OCI-M1 (cell line): Measurements from ENCODE around the gene GADL1.
A peak's percentile ranks its signal among the peaks of the same experiment; 100 is the strongest.

Source experiments
- DNase-seq: peaks from one replicate; lab custom pipeline; 2025; lab: John Stamatoyannopoulos, UW

GADL1 gene, protein sequence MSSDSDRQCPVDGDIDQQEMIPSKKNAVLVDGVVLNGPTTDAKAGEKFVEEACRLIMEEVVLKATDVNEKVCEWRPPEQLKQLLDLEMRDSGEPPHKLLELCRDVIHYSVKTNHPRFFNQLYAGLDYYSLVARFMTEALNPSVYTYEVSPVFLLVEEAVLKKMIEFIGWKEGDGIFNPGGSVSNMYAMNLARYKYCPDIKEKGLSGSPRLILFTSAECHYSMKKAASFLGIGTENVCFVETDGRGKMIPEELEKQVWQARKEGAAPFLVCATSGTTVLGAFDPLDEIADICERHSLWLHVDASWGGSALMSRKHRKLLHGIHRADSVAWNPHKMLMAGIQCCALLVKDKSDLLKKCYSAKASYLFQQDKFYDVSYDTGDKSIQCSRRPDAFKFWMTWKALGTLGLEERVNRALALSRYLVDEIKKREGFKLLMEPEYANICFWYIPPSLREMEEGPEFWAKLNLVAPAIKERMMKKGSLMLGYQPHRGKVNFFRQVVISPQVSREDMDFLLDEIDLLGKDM

DNA sequence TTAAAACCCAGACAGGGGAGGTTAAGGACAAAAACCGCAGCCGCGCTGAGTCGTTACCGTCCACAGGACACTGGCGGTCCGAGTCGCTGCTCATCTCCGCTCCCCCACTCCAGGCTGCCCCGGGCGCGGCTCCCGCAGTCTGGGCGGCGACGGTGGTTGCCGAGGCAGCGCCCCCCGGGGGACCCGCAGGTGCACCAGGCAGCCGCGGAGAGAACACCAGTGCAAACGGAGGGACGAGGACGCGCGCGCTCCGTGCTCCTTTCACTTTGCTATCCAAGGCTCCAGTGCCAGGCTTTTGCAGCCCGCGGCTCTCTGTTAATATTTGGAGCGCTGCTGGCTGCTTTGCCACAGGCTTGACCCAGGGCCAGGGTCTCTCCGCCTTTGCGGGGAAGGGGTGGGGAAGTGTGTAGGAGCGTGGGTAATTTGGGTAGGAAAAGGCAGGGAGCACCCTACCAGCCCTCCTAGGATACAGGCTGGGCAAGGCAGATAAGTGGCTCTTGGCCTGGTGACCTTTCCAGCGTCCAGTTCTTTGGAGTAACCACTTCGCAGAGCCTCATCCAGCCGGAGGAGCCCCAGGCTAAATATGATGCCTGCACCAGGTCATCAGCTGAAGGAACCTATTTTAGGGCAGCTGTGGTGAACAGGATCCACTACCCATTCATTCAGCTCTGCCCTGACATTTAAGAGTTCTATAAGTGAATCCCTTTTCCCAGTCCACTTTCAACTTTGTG, at the start of gene GADL1:
GADL1 (minus strand) TSS at position 141 of the 731 bp plus-strand sequence; CDS start at position 94, 47 bp downstream.
- DNase-seq, result no peak

DNA sequence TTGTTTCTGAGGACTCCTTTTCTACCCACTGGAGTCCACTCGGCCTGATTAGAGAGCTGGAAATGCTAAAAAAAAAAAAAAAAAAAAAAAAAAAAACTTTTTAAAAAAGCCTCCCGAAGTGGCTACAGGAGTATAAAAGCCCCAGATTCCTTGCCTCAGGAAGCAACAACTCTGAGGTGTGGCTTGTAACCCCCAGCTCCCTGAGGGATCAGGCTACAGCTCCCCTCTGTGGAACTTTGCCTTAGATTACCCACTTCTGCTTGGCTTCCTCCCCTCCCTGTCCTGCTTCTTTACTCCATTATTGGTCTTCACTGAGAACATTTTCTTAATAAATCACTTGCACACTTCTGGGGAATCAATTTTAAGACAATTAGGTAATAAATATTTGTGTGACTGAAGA, 49.7 kb upstream of the GADL1 start:
- no peak for DNase-seq

DNA sequence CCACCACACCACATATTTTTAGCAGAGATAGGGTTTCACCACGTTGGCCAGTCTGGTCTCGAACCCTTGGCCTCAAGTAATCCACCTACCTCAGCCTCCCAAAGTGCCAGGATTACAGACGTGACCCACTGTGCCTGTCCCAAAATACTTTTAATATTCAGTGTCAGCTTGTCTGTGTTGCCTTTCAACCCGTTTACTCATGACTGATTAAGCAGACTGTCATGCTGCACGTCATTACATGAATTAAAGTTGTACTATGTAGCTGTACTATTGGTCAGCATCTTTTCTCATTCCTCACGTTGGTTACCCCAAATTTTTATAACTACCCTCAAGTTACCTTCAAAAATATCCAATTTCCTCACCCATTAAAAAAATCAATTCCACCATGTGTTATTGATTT, 48.7 kb upstream of the GADL1 start:
- no peak for DNase-seq

DNA sequence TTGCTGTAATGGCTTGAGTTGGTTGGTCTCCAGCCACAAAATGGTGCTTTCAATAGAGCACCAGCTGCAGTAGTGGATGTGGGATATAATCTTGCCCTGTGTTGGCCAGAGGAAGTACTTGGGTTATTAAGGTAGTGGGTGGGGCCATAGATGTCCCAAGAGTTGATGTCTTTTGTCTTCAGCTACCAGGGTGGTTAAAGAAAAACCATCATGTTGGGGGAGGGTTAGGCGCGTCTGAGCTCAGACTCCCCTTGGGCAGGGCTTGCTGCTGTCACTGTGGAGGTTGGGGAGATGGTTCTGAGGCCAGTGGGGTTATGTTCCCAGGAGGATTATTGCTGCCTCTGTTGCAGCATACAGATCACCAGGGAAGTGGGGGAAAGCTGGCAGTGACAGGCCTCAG, 46.9 kb upstream of the GADL1 start:
- DNase-seq, result no peak

DNA sequence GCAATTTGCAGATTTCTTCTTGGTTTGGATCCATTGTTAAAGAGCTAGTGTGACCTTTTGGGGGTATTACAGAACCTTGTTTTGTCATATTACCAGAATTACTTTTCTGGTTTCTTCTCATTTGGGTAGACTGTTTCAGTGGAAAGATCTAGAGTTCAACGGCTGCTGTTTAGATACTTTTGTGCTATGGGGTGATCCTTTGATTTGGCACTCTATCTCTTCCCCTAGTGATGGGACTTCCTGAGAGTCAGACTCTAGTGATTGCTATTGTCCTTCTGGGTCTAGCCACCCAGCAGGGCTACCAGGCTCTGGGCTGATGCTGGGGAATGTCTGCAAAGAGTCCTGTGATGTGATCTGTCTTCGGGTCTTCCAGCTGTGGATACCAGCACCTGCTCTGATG, 46.3 kb upstream of the GADL1 start:
- no peak for DNase-seq

DNA sequence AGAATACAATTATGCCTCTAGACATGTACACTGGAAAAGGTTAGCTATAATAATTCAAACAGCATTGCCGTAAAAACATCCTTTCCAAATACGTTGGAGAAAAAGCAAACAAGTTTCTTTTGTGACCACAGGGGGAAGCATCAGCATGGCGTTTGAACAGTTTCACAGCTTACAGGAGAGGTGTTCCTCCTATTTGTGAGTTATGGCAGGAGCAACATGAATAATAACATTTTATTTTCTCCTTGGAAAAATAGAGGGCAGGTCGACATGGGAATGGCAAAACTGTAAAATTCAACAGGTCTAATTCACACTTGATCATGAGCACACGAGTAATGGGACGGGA, 39.7 kb upstream of the GADL1 start:
- peak; percentile 73 for DNase-seq

DNA sequence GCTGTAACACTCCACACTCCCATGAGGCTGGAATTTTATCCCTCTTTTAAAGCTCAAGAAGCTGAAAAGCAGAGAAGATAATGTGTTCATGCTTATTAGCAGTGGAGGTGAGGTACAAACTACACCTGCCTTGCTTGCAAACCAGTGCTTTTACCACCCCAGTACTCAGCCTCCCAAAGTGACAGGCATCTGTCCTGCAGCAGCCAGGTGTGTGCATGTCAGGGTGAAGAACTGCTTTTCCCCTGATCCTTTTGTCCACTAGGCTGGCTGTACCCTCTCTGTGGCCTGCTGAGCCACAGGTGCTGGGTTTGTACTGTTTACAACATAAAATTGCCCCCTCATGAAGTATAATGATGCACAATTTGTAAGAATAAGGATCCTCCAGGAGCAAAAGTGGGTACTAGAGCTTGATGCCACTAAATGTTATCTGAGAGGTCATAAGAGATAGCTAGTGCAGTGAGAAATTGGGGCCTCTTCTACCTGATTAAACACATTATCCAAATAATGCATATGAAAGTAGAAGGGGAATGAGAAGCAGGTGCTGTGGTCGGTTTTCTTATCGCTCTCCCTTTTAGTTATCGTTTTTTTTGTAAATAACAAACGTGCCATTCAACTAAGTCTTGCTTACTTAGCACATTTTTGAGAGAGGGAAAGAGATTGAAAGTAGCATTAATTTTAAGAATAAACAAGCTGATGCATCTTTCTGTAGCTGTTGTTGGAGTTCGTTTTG, 39.2 kb upstream of the GADL1 start:
- no peak for DNase-seq

DNA sequence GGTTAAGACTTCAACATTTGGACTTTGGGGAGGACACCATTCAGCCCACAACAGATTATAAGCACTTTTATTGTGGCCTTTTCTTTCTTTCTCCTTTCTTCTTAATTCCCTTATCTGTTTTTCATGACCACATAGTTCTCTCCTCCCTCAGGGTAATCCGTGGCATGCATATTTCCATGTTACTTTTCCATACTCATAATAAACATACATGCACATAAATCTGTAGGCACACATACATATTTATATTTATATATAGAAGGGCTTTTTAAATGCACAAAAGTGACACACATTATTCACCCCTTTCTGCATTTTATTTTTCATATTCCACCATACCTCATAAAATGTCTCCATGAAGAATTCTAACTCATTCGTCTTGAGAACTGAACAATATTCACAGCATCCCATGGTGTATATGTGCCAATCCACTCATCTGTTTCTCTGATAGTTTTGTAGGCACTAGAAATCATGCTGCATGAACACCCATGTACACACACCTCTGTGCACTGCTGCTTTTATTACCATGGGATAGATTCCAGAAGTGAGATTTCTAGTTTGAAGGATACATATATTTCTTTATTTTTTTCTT, 38.1 kb upstream of the GADL1 start:
- peak; percentile 9 for DNase-seq

DNA sequence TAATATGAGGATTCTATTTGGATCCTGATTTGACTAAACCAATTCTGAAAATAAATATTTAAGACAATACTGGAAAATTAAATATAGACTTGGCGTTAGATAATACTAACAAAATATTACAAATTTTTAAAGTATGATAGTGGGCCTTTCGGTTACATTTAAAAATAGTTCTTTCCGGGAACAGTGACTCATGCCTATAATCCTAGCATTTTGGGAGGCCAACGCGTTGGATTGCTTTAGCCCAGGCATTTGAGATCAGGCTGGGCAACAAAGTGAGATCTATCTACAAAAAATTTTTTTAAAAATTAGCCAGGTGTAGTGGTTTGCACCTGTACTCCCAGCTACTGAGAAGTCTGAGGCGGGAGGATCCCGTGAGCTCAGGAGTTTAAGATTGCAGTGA, 30.3 kb upstream of the GADL1 start:
- DNase-seq, result no peak

DNA sequence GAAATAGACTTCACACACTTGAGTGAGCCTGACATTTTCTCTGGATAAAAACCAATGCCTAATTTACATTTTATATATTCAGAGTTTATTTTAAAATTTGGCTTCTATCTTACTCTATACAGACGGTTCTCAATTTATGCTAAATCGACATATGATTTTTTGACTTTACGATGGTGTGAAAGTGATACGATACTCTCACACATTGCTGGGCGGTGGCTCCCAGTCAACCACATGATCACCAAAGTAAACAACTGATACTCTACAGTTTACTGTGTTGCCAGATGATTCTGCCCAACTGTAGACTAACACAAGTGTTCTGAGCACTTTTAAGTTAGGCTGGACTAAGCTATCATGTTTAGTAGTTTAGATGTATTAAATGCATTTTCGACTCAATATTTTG, 25.1 kb upstream of the GADL1 start:
- no peak for DNase-seq

DNA sequence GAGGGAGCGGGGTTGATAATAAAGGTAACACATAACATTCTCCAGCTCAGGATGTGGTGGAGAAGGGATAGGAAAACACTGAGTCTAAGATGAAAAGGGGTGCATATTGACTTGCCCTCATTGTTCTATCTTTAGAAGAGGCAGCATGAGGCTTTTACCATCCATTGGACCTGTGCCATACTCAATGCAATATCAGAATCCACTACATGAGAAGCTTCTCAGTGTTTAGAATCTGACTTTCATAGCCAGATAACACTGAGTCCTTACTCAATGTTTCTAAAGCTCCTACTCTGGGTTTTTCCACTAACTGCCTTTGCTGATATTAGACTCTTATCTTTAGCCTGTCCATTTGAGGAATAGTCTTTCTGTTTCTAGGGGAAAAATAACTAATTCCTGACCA, 24.3 kb upstream of the GADL1 start:
- no peak for DNase-seq

DNA sequence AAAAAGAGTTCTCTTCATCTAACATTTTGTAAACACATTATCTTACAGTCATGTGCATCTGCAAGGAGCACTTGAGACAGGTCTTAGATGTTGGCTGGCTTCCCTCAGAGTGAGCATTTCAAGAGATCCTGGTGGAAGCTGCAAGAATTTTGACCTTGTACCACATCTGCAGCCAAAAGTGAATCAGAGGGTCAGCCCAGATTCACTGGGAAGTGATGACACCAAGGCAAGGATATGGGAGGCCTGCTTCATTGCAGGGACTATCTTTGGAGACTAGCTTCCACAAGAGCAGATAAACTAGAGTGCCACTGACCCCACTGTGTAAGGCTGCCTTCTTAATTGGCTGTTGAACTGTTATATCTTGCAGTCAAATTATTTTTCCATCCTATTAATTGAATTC, 21.3 kb upstream of the GADL1 start:
- DNase-seq, result no peak

DNA sequence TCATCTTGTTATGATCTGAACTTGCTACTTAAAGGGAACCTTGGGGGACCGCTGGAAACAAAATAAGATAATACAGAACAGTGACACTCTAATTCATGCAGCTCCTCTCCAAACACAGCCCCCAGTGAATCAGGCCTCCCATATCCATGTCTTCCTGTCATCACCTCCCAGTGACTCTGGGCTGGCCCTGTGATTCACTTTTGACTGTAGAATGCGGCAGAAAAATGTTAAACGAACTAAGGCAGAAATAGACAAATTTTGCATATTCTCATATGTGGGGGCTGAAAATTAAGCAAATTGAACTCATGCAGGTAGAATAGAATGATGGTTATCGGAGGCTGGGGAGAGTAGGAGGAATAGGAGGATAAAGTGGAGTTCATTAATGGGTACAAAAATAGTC, 20.2 kb upstream of the GADL1 start:
- DNase-seq, result no peak

DNA sequence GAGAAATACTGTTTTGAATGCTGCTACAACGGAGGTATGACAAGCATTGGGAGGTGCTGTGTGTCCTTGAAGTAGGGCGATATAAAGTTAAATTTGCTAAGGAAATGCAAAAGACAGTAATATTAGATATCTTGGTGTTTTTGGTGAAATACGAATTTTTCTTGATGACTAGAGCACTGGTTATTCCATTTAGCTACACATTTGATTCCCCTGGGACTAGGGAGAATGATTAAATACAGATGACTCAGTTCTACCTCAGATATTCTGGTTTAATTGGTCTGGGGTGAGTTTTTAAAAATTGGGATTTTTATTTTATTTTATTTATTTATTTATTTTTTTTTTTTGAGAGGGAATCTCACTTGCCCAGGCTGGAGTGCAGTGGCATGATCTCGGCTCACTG, 18.7 kb upstream of the GADL1 start:
- no peak for DNase-seq

DNA sequence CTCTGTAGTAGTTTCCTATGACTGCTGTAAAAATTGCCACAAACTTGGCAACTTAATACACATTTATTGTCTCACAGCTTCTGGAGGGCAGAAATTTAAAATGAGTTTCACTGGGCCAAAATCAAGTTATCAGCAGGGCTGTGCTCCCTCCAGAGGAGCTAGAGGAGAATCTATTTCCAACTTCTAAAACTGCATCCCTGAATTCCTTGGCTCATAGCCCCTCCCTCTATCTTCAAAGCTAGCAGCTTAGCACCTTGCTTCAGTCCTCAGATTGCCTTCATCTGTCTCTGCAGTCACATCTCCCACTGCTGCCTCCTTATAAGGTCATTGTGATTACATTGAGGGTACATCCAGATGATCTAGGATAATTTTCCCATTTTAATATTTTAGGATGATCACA, 17.8 kb upstream of the GADL1 start:
- no peak for DNase-seq

DNA sequence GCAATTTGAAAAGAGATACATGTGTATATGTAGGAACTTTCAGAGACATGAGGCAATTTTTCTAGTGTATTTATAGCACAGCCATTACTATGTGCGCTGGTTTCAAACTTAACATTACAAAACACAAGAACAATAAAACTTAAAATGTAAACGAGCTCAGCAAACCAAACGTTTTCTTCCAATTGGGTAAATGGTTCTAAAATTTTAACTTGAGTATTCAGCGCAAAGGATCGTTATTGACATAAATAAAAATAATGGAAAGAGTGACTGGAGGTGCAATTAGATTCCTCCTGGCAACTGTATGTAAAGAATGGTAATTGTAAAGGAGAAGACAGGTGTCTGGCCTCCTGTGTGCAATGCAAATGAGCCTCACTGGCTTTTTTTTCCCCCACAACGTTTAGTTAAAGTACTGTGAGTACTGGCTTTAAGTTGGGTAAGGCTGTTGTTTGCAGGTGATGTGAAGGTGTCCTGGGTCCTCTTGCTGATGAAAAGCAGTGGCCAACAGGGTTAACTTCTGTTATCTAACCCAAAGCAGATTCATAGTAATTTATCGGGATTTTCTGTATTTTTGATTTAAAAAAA, 14.1 kb upstream of the GADL1 start:
- DNase-seq, result no peak

DNA sequence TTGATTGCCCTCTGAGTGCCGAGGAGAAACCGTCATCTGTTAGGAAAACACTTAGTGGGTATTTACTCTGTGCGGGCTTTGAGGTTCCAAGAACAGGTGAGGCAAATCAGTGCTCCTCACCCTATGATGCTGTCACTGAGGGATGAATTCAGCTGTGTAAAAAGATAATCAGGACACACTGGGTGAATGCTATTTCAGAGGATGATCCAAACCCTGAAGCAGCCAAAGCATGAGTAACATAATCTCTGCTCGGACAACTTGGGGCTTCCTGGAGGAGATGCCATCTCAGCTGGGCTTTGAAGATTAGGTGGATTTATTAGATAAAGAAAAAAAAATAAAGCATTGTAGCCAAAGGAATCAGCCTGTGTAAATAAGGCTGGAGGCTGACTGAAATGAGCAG, 10.5 kb upstream of the GADL1 start:
- no peak for DNase-seq

DNA sequence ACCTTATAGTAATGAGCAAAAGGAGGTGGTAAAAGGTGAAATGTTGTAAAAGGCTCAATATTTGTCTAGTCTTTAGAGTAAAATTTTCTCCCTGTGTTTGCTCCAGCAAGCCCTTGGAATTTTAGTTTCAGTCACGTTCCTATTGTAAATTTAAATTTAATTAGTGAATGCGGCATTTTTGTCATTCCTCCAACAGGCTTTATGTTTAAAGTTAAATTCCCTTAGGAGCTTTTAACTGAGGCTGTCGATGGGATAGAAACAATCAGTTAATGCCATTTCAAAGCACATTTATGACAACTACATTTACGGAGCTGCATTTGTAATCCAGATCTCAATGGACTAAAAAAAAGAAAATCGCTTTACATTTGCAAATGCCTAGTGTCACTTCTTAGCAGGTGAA, 868 bp upstream of the GADL1 start:
- DNase-seq, result no peak

DNA sequence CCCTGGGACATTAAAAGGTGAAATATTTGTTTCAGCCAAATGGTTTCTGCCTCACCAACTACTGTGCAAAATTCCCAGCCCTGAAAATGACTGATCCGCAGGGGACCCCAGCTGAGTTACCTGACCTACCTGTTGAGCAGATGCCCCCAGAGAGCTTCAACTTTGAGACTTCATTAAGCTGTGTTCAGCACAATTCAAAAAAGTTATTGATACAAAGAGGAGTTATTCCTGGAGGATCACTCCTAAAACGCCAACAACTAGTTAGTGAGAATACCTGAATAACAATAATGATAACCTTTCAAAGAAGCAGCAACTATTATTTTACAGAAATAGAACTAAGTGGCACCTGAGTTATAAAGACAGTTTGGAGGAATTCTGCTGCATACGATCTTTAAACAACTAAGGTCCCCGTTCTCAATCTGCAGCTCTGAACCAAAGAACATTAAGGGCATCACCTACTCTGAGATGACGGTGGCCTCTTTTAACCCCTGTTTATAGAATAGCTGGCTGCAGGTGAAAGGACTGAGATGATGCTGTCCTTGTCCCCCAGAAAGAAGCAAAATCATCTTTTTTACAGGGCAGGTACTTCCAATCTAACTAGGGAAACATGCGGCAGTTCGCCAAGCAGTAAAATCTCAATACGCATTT, 659 bp downstream of the GADL1 start:
- DNase-seq, result no peak

DNA sequence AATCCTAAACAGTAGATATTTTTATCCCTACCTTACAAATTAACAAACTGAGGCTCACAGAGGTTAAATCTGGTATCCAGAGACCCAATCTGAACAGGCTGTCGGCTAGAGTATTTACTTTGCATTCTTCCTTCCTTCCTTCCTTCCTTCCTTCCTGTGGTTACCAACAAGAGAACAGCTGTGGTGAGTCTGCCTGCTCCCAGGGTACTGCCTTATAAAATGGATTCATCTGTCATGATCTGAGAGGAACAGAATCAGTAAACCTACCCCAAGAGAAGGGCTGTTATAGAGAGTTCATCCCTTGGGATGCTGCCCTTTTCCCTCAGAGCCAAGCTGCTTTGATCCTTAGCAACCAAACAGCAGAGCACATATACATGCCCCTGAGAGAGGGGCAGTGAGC, 3.6 kb downstream of the GADL1 start:
- DNase-seq, result no peak

DNA sequence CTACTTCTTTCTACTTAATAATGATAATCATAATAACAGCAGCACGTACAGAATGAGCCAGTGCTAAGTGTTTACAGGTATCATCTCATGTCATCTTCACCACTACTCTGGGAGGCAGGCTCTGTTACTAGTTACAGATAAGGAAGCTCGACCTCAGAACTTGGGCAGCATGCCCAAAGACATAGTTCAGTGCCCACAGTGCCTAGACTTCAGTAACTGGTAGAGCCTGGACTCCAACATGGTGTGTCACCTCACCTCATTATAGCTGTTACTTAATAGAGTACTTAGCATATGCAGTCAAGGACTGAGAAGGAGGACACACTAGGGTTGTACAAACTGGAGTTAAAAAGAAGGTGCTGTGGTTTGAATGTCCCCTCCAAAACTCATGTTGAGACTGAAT, 7.6 kb downstream of the GADL1 start:
- no peak for DNase-seq

DNA sequence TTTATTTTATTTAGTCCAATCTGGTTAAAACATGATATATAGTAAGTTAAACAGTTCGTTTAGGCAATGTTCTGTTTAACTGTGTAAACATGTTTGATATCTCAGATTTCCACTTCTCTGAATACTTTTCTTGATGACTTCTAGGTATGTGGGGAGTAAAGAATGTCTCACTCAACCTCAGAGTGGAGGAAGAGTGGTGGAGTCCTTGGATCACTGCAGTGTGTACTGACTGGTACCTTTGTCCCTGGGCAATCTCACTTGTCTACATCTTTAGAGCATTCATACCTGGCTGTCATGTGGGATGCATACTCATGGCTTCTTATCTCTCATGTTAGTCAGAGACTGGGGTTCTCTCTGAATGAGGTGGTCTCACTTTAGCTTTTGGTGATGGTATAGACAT, 15.6 kb downstream of the GADL1 start:
- no peak for DNase-seq
